NT2/D1 (cell line): Measurements from ENCODE around the gene YWHAH.

ENCODE experiments used
- DNase-seq: peaks from one replicate; pipeline ENCODE4 v3.0.0-alpha.2; 2011; ENCODE audit warnings: low read depth, low spot score
- H3K27me3 ChIP-seq: 2 replicates; pipeline ENCODE4 v1.6.0; 2011; ENCODE audit warnings: mild to moderate bottlenecking; ENCODE audit not compliant: insufficient read length, insufficient read depth
- H3K36me3 ChIP-seq: 2 replicates; pipeline ENCODE4 v1.6.1; 2011; ENCODE audit warnings: mild to moderate bottlenecking, low read length, mixed read lengths; ENCODE audit not compliant: insufficient read depth, insufficient read length
- H3K4me1 ChIP-seq: 2 replicates; pipeline ENCODE4 v1.5.1; 2011; ENCODE audit not compliant: insufficient read depth, insufficient read length
- H3K4me3 ChIP-seq: 2 replicates; pipeline ENCODE4 v1.5.1; 2011; ENCODE audit warnings: low read depth; ENCODE audit not compliant: insufficient read length
- H3K9ac ChIP-seq: 2 replicates; pipeline ENCODE4 v1.6.0; 2011; ENCODE audit warnings: low read depth; ENCODE audit not compliant: insufficient read length
- H3K9me3 ChIP-seq: 2 replicates; pipeline ENCODE4 v1.5.1; 2011; ENCODE audit warnings: mild to moderate bottlenecking, low read length; ENCODE audit not compliant: insufficient read depth
- SUZ12 ChIP-seq: IDR thresholded peaks from 2 replicates; pipeline ENCODE4 v1.6.1; 2011; ENCODE audit not compliant: insufficient read length, insufficient read depth; ENCODE audit errors: extremely low read depth
- YY1 ChIP-seq: IDR thresholded peaks from 2 replicates; pipeline ENCODE4 v1.6.1; 2011; ENCODE audit not compliant: insufficient read length, insufficient read depth
- ZNF274 ChIP-seq: IDR thresholded peaks from 2 replicates; pipeline ENCODE4 v1.6.1; 2011; ENCODE audit warnings: mild to moderate bottlenecking, low read depth, low read length

Gene YWHAH

DNA sequence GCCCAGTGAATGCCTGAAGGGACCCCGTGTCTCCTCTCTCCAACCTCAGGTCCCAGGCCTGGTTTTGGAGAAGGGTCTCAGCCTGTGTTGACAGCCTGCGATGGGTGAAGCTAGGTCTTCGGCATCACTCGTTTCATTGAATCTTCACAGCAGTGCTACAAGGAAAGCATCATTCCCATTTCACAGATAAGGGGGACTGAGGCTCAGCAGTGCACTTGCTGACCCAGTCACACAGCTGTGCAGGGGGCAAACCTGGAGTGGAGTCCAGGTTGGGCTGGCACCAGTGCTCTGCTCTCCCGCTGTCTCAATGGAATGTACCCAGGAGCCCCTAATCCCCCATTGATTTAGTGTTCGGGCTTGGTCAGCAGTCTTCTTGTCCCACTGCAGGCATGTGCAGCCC lies 10.9 kb upstream of the YWHAH start:
- H3K27me3 ChIP-seq, result no peaks in the 10 kb centered on the region
- H3K36me3 ChIP-seq, result no peaks in the 10 kb centered on the region

DNA sequence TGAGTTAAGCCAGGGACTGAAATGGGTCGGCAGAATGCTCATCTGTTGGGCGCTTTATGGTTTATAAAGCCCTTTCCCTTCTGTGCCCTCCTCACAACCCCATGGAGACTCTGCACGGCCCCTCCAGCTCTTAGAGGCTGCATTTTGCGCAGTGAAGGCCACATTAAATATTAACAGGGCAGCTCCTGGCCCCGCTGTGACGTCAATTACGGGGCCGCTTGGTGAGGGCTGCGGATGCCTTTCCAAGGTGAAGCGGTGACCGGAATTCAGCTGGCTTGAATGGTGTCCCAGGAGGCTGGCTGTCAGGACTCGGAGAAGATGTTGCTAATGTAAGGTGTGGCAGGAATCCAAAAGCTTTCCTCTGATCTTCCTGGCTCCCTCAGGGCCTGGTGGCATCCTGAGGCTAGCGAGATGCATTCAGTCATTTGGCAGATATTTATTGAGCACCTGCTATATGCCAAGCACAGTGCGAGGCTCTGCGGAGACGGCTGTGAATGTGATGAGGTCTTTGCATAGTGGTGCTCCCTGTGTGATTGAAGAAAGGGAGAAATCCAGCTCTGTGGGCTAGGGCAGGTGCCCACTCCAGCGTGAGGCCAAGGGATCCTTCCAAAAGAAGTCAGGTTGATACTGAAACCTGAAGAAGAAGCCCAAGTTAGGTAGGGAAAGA lies 10.4 kb upstream of the YWHAH start:
- Histone ChIP-seq H3K9me3 (no peaks in the 10 kb centered on the region), H3K9ac (no peak overlapping the region), H3K27me3 (no peaks in the 10 kb centered on the region), H3K4me3 (no peak overlapping the region), H3K36me3 (no peaks in the 10 kb centered on the region), H3K4me1 (peaks cover 8% of the 10 kb centered on the region)
- DNase-seq, result no peak
- no peak for TF ChIP-seq ZNF274
- no peak for TF ChIP-seq YY1

More for the DNA sequence above, 10.9 kb upstream of the YWHAH start:
- no peak overlapping the region for H3K9ac ChIP-seq
- peaks cover 8% of the 10 kb centered on the region for H3K4me1 ChIP-seq
- no peak for TF ChIP-seq YY1
- TF ChIP-seq SUZ12, result no peak
- TF ChIP-seq ZNF274, result no peak
- no peak overlapping the region for H3K4me3 ChIP-seq
- H3K9me3 ChIP-seq, result no peaks in the 10 kb centered on the region
- DNase-seq, result no peak

DNA sequence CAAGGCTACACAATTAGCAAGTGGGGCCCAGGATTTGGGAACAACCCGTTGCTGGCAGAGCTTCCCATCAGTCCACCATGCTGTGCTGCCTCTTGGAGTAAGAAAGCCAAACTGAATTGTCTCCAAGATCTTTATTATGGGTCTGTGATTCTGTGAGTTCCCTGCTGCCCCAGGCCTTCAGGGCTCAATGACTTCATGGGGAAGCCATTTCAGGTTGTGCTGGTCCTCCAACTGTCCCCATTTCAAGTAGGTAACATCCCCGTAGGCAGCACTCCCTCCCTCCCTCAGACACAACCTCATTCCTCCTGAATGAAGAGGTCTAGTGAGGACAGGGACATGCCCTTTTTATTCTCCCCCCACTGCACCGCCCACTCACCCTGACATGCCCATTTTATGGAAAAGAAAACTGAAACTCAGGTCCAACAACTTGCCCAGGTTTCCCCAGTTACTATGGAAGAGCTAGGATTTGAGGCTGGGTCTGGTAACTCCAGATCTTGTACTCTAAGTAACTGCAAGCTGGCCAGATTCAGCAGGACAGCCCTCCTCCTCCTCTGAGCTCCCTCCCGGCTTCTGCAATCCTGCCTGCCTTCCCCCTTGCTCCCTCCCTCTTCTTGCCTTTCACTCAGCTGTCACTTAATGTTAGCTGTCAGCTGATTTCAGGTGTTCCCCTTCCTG lies 8.2 kb upstream of the YWHAH start:
- peak; percentile 53 for TF ChIP-seq YY1
- TF ChIP-seq ZNF274, result no peak
- no peak for TF ChIP-seq SUZ12
- H3K9ac ChIP-seq, result no peak overlapping the region
- DNase-seq, result no peak

DNA sequence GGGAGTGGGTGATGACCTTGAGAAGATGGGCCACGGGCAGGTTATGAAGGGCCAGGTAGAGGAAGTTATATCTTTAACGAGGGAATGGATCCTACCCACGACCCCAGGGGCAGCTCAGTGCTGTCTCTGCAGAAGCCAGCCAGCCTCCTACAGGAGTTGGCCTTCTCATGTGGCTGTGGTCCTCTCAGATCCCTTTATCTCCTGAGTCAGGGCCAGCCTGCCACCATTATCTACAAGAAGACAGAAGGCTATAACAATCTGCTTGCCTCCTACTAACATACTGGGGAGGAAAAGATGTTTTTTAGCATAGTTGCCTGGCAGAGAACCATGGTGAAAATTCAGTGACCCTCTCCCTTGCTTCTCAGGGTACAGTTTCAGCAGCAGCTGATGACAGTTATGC lies 7.0 kb upstream of the YWHAH start:
- no peak for DNase-seq
- Histone ChIP-seq H3K9ac (no peak overlapping the region), H3K27me3 (no peaks in the 10 kb centered on the region), H3K4me1 (peaks cover 8% of the 10 kb centered on the region), H3K4me3 (no peak overlapping the region), H3K9me3 (no peaks in the 10 kb centered on the region), H3K36me3 (no peaks in the 10 kb centered on the region)
- TF ChIP-seq ZNF274 (no peak), YY1 (no peak), SUZ12 (no peak)

More for the DNA sequence above, 8.2 kb upstream of the YWHAH start:
- no peaks in the 10 kb centered on the region for H3K9me3 ChIP-seq
- H3K4me1 ChIP-seq, result peaks cover 8% of the 10 kb centered on the region
- H3K27me3 ChIP-seq, result no peaks in the 10 kb centered on the region
- H3K36me3 ChIP-seq, result no peaks in the 10 kb centered on the region
- no peak overlapping the region for H3K4me3 ChIP-seq

DNA sequence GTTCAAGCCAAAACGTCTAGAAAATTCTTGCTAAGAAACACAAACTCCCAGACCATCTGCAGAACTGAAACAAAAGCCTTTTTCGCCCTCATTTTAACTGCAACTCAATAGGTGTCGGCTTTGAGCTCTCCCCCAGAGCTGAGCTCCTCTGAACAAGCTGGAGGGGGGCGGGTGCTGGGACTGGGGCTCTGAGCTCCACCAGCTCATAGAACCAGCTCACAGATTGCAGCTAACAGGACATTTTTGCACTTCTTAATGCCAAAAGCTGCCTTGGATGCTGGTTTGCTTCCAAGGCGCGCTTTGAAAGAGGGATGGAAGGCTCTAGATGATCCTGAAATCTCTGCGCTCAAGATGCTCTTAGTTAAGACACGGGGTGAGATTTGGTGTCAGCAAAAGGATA lies 6.0 kb upstream of the YWHAH start:
- DNase-seq, result no peak
- peaks cover 2% of the 10 kb centered on the region for H3K4me1 ChIP-seq
- no peaks in the 10 kb centered on the region for H3K9me3 ChIP-seq
- no peaks in the 10 kb centered on the region for H3K27me3 ChIP-seq
- H3K4me3 ChIP-seq, result no peak overlapping the region
- no peak for TF ChIP-seq ZNF274
- TF ChIP-seq YY1, result no peak
- no peak for TF ChIP-seq SUZ12
- no peaks in the 10 kb centered on the region for H3K36me3 ChIP-seq
- no peak overlapping the region for H3K9ac ChIP-seq

DNA sequence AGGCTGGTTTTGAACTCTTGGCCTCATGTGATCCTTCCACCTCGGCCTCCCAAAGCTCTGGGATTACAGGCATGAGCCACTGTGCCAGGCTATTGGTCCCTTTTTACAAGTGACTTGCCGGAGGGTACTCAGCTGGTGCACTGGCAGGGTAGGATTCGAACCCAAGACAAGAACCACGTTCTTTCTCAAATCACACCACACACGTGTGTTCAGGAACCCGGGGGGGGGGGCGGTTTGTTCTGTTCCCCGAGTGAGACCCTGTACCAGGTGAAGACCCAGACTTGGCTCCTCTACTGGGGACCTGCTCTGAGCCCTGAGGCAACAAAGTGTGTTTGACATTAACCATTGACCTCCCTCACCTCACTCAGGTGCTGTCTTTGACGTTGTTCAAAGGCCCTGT lies 3.8 kb upstream of the YWHAH start:
- no peak for DNase-seq
- Histone ChIP-seq H3K9me3 (no peaks in the 10 kb centered on the region), H3K27me3 (no peaks in the 10 kb centered on the region), H3K4me3 (no peak overlapping the region), H3K4me1 (peaks cover 5% of the 10 kb centered on the region), H3K9ac (no peak overlapping the region), H3K36me3 (peaks cover 6% of the 10 kb centered on the region)
- no peak for TF ChIP-seq ZNF274
- no peak for TF ChIP-seq YY1
- no peak for TF ChIP-seq SUZ12

DNA sequence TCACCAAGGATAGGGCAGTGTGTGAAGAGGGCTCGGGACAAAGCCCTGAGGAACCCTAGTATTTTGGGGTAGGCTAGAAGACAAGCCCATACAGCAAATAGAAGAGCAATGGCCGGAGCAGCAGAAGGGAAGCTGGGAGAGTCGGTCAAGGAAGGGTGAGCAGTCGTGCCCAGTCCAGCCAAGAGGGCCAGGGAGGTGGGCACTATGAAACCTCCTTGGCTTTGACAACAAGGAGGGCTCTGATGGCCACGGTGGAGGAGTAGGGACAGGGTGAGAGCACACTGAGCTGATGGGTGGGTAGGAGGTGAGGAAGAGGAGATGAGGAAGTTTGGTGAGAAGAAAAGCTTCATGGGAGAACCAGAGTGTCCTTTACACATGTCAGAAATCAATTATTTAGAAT lies 2.2 kb upstream of the YWHAH start:
- Histone ChIP-seq H3K9ac (no peak overlapping the region), H3K36me3 (peaks cover 20% of the 10 kb centered on the region), H3K27me3 (no peaks in the 10 kb centered on the region), H3K9me3 (no peaks in the 10 kb centered on the region), H3K4me3 (no peak overlapping the region), H3K4me1 (peaks cover 5% of the 10 kb centered on the region)
- no peak for TF ChIP-seq YY1
- TF ChIP-seq SUZ12, result no peak
- no peak for TF ChIP-seq ZNF274
- no peak for DNase-seq
